Suppressor macrophage (primary cell): Measurements from ENCODE around the gene DNAAF8.
"Not testable (repeated sequence)": the region's sequence is repeated elsewhere in the genome, so short reads cannot be mapped to it uniquely, and the experiment has no call there.

ENCODE experiments used
- DNase-seq, 4 experiments: peaks; one replicate each; pipeline ENCODE4 v3.0.0-alpha.2; 2020 to 2022

Gene DNAAF8

DNA sequence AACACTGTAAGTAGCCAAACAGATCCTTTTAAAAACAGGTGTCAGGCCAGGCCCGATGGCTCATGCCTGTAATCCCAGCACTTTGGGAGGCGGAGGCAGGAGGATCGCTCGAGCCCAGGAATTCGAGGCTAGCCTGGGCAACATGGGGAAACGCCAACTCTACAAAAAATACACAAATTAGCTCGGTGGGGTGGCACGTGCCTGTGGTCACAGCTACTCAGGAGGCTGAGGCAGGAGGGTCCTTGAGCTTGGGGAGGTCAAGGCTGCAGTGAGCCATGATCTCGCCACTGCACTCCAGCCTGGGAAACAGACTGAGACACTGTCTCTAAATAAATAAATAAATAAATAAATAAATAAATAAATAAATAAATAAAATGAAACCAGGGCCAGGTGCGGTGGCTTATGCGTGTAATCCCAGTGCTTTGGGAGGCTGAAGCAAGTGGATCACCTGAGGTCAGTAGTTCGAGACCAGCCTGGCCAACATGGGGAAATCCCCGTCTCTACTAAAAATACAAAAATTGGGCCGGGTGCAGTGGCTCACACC lies 50.2 kb downstream of the DNAAF8 start:
- DNase-seq = not testable (repeated sequence)

DNA sequence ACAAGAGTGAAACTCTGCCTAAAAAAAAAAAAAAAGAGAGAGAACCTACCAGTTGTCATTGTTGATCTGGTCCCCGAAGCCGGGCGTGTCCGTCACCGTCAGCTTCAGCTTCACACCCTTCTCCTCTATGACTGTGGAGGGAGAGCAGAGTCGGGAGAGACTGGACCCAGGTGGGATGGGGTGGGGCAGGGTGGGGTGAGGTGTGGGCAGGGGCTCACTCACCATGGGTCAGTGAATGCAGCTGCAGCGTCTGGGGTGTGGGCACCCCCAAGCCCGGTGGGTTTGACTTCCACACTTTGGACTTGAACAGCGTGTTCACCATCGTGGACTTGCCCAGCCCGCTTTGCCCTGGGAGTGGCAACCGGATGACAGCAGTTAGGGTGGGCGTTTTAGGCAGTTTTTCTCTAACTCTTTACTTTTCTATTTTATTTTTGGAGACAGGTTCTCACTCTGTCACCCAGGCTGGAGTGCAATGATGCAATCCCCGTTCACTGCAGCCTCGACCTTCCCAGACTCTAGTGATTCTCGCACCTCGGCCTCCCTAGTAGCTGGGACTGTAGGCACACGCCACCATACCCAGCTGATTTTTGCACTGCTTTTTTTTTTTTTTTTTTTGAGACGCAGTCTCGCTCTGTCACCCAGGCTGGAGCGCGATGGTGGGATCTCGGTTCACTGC lies 51.6 kb downstream of the DNAAF8 start:
- no peak for DNase-seq

DNA sequence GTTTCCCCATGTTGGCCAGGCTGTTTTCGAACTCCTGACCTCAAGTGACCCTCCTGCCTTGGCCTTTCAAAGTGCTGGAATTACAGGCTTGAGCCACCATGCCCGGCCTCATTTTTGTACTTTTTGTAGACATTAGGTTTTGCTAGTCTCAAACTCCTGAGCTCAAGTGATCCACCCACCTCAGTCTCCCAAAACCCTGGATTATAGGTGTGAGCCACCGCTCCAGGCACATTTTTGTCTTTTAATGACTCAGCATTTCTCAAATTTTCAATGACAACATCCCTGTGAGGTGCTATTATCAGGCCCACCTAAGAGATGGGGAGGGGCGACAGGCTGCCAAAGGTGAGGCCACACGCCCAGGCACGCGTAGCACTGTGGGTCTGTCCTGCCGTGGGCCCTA lies 52.7 kb downstream of the DNAAF8 start:
- DNase-seq = no peak

DNA sequence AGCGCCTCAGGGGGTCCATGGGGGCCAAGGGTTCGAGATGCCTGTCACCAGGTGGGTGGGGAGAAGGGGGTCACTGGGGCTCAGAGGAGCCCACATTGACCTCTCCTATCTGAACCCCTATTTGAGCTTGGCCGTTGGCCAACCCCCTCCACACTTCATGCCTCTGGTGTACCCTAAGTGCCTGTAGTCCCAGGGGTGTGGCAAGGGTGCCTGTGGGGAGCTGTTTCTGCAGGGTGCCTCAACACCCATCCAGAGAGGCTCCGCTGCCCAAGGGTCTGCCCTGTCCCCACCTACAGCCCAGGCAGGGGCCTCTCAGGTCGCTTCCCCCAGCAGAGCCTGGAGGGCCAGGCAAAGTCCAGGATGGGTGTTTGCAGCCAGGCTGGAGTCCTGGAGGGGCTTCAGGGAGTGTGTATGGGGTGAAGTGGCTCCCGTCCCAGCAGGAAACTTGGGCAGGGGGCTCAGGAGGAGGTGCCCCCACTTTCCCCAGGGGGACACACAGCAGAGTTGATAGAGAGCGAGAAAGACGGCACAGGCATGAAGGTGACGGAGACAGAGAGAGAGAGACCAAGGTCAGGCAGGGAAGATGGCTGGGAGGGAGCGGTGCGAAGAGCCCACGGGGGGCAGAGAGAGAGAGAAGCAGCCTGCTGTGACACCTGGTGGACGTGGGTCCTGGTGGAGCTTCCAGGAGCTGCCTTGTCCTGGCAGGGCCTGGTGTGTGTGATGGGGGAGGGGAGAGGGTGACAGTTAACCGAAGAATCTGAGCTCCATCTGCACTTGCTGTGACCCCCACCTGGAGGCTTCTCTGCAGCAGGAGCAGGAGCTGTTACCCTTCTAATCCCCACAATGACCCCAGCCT lies 53.5 kb downstream of the DNAAF8 start, which contains the start of gene SEPTIN12:
SEPTIN12 (minus strand) TSS at position 719 of the 856 bp plus-strand sequence; CDS start at position 19, 700 bp downstream.
- DNase-seq = no peak

DNA sequence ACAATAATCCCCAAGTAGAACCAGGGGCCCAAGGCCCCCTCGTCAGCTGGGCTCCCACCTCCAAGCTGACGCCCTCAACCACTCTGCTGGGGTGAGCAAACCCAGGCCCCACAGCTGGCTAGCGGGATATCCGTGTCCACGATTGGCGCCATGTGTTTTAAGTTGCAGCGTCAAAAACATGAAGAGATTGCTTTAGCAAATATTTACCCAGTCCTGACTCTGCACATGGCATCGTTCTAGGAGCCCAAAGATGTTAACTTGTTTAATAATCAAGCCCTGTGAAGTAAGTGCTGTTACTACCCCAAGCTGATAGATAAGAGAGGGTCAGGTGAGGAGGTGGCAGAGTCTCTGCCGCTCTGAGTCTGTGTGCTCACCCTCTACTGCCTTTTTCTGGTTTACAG lies 54.2 kb downstream of the DNAAF8 start:
- DNase-seq = no peak

DNA sequence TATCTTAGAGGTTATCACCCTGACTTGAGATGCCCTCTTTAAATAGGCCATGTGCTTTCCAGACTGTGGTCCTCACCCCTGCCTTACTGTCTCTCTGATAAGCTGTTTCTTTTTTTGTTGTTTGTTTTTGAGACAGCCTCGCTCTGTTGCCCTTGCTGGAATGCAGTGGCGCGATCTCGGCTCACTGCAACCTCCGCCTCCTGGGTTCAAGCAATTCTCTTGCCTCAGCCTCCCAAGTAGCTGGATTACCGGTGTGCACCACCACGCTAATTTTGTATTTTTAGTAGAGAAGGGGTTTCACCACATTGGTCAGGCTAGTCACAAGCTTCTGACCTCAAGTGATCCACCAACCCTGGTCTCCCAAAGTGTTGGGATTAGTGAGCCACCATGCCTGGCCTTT lies 54.6 kb downstream of the DNAAF8 start:
- DNase-seq = no peak

DNA sequence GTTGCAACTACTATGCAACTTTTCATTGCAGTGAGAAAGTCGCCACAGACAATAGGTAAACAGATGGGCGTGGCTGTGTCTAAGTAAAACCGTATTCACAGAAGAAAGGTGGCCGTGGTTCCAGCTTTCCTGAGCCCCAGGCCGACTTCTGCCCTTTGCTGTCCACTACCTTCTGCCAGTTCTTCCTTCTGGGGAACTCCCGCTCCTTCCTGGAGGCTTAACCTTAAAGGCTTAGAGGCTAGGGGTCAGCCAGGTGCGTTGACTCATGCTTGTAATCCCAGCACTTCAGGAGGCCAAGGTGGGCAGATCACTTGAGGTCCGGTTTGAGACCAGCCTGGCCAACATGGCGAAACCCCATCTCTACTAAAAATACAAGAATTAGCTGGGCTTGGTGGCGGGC lies 55.9 kb downstream of the DNAAF8 start:
- DNase-seq = no peak

DNA sequence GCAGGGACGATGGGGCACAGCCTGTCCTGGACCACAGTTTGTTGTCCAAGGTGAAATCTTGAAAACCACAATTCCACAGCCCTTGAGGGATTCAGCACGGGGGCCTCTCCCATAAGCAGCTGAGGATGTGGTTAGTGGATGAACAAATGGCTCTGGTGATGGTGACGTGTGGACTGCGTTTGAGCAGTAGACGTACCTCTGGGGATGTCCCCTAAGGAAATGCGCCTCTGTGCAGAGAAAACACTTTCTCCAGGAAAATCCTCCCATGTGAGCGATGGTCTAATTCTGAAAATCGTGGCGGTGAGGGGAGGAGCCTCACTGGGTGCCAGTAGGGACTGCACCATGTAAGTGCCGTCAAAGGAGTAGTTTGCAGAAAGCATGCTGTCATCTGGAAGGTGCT lies 56.5 kb downstream of the DNAAF8 start:
- DNase-seq = no peak

DNA sequence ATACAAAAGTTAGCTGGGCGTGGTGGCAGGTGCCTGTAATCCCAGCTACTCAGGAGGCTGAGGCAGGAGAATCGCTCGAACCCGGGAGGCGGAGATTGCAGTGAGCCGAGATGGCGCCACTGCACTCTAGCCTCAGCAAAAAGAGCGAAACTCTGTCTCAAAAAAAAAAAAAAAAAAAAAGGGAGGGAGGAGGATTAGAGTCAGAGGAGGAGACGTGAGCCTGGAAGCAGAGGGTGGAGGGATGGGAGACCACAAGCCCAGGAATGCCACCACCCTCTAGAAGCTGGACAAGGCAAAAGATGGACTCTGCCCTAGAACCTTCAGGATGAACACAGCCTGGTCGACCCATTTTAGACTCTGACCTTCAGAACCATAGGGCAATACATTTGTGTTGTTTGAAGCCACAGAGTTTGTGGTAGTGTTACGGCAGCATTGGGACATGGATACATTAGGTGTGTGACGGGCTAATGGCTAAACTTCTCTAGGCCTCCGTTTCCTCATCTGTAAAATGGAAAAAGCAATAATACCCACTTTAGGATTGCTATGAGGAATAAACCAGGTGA lies 58.7 kb downstream of the DNAAF8 start:
- no peak for DNase-seq

DNA sequence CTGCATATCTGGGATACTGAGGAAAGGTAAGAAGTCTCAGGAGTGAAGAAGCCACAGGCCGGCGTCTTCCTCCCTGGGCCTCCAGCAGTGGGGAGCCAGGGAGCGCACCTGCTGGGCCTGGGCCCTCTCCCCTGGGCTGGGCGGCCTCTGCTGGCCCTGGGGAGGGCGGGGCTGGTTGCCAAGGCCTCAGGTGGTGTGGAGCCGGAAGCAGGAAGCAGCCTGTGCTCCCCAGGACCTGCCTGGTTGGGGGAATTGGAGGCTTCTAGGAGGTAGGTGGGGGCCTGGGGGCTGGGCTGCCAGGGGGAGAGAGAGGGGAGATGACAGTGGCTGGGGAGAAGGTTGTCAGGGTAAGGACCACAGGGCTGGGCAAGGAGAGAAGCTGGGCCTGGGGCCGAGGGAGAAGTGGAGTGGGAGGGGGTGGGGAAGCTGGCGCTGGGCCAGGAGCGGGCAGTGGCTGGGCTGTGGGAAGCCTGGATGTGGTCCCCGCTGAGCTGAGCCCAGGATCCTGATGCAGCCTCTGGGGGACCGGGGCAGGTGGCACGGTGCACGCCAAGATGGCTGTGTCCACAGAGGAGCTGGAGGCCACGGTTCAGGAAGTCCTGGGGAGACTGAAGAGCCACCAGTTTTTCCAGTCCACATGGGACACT lies 61.0 kb downstream of the DNAAF8 start, which contains the start of gene SMIM22:
SMIM22 (plus strand) TSS at position 189 of the 647 bp plus-strand sequence; CDS start at position 555, 366 bp downstream.
- DNase-seq = no peak

DNA sequence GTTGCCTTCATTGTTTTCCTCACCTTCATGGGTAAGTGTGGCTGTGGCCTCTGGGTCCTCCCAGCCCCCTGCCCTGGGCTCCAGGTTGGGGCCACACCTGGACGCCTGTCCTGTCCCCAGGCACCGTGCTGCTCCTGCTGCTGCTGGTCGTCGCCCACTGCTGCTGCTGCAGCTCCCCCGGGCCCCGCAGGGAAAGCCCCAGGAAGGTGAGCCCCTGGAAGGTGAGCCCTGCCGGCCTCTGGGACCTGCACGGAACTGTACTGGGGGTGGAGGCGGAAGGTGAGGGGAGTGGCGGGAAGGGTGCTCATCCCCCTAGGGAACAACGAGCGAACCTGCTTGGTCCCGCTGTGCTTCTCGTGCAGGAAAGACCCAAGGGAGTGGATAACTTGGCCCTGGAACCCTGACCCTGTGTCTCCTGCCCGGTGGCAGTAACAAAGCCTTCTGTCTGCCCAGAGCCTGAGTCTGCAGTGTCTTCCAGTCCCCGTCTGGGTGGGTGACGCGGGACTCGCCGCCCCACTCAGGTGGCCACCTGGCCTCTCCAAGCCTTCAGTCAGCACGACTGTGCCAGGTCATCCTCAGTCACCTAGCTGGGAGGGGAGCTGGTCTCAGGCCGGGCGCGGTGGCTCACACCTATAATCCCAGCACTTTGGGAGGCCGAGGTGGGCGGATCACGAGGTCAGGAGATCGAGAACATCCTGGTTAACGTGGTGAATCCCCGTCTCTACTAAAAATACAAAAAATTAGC lies 61.7 kb downstream of the DNAAF8 start:
- DNase-seq = no peak

DNA sequence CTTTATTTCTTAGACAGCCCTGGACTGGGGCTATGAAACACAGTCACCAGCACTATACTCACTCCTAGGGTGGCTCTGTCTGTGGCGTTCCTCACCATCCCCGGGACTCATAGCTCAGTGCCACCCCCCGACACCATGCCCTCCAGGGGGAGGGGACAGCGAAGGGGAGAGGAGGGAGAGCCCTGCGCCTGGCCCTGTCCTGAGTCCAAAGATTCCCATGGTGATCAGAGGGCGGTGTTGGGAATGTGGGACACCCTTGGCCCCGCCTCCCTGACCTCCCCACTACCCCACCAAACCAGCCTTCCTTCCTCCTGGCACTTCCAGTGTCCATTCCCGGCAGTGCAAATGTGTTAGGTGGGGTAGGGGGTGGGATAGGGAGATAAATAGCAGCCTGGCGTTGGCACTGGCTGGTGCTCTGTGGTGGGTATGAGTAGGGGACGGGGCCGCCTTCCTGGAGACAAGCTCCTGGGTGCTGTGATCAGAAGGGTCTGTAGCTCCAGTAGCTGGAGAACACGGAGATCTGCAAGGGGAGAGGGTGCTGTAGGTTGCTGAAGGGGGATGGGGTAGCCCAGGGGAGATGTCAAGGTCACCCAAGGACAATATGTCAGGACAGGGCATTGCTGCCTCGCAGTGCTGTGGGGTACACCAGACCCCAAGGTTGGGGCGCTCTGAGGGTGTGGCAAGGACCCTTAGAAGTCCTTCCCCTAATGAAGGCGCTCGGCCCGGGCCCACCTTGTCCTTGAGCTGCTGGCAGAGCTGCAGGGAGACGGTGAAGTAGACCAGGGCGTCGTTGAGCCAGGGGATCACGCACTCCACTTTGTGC lies 62.9 kb downstream of the DNAAF8 start:
- DNase-seq = no peak

DNA sequence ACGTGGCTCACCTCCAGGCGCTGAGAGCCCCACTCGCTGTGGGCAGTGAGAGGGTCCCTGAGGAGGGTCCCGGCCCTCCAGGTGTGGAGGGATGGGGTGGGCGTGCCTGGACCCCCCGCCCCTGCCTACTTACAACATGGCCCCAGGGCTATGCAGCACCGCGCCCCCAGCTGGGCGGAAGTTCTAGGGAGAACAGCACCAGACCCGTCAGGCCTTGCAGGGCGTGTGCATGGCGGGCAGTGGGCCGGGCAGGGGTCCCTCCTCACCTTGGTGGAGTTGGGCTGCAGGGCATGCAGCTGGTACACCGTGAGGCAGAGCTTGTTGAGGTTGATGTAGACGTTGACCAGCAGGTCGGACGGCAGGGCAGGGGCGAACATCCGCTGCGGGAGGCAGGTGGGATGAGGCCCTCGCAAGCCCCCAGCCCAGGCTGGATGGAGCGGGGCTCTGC lies 63.5 kb downstream of the DNAAF8 start:
- no peak for DNase-seq

DNA sequence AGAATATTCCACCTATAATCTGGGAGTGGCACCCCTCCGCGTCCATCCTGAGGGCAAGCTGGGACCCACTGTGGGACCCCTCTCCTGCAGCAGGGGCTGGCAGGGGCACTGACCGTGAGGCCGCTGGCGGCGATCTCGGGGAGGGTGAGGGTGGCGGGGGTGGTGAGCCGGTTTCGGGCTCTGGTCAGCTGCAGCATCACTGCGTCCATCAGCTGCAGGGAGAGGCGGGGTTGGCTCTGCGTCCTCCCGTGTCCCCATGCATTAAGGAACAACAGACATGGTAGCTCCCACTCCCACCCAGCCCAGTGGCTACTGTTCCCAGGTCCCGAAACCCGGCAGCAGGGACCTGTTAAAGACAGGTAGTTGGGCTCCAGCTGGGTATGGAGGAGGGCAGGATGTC lies 64.1 kb downstream of the DNAAF8 start:
- no peak for DNase-seq
